Osteoblast (primary cell): ENCODE data around the gene XDH. TPM values are rescaled to one million over a fixed set of nuclear protein-coding genes. Genes with fewer than 3 reads are reported as not detected.
A peak's percentile ranks its signal among the peaks of the same experiment; 100 is the strongest.

Source experiments
- DNase-seq: peaks from one replicate; pipeline ENCODE4 v3.0.0; 2011; ENCODE audit warnings: low spot score, mixed read lengths; ENCODE audit not compliant: insufficient read length; ENCODE audit errors: missing footprints
- H2AFZ ChIP-seq: 2 replicates; pipeline ENCODE4 v1.6.0; 2011; ENCODE audit warnings: mild to moderate bottlenecking, low read length
- H3K27ac ChIP-seq: 2 replicates; pipeline ENCODE4 v1.5.1; 2011; ENCODE audit warnings: mild to moderate bottlenecking, low read depth, low read length, moderate library complexity
- H3K27me3 ChIP-seq: 2 replicates; pipeline ENCODE4 v1.6.0; 2012; ENCODE audit warnings: mild to moderate bottlenecking, control low read depth, inconsistent platforms, low read length, moderate library complexity; ENCODE audit not compliant: insufficient read depth
- H3K36me3 ChIP-seq: 2 replicates; pipeline ENCODE4 v1.5.1; 2011; ENCODE audit warnings: mild to moderate bottlenecking, low read length, control low read depth, moderate library complexity; ENCODE audit not compliant: insufficient read depth
- H3K4me1 ChIP-seq: 2 replicates; pipeline ENCODE4 v1.5.1; 2011; ENCODE audit warnings: mild to moderate bottlenecking, low read length, control low read depth, moderate library complexity; ENCODE audit not compliant: insufficient read depth
- H3K4me2 ChIP-seq: 2 replicates; pipeline ENCODE4 v1.6.0; 2011; ENCODE audit warnings: mild to moderate bottlenecking, low read length; ENCODE audit not compliant: insufficient read depth
- H3K4me3 ChIP-seq: fragments of 200-600 bp; sonication (generic); 3 replicates; pipeline ENCODE4 v1.5.1; 2012; ENCODE audit warnings: mild to moderate bottlenecking, low read length, inconsistent platforms; ENCODE audit not compliant: insufficient read depth
- H3K79me2 ChIP-seq: 2 replicates; pipeline ENCODE4 v1.6.0; 2012; ENCODE audit warnings: mild to moderate bottlenecking, low read length, control low read depth, inconsistent platforms; ENCODE audit not compliant: insufficient read depth
- H3K9me3 ChIP-seq: 2 replicates; pipeline ENCODE4 v1.5.1; 2011; ENCODE audit warnings: low read depth, low read length, control low read depth
- H4K20me1 ChIP-seq: 2 replicates; pipeline ENCODE4 v1.6.0; 2012; ENCODE audit warnings: mild to moderate bottlenecking, low read length, control low read depth; ENCODE audit not compliant: insufficient read depth
- total RNA-seq: library from RNA; depleted of rRNA; stranded (reverse); fragments of >200 nt; gene quantifications from 2 replicates; pipeline ENCODE4 v1.2.3, GENCODE V29; 2012
- TF ChIP-seq, protein P1 (sequence below): IDR thresholded peaks from 2 replicates; pipeline ENCODE4 v1.5.1; 2011; ENCODE audit warnings: mild to moderate bottlenecking, low read depth, low read length, moderate library complexity; ENCODE audit errors: extremely low read depth

XDH gene
- total RNA-seq, 1 donor = under 0.01 TPM

DNA sequence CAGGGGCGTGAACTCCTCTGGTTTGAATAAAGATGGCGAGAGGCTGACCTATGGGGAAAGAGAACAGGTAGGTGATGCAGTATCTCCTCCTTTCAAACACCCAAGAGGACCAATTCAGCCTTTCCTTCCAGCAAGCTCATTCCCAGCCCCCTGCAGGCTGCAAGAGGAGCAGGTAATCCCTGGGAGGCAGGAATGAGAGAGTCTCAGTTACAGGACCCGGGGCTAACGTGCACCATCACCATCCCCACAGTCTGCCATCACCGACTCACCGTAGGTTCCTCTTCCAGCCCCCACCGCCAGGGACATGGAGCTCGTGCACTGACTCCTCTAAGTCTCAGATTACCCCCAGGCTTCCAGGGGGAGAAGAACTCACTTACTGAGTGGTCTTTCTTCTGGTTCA lies 26.7 kb downstream of the XDH start:
- Histone ChIP-seq H3K36me3 (no peaks in the 10 kb centered on the region), H2AFZ (no peak overlapping the region), H3K4me2 (no peak overlapping the region), H3K27ac (no peak overlapping the region), H4K20me1 (no peaks in the 10 kb centered on the region), H3K27me3 (no peaks in the 10 kb centered on the region), H3K9me3 (no peaks in the 10 kb centered on the region), H3K4me1 (peaks cover 26% of the 10 kb centered on the region), H3K4me3 (no peak overlapping the region), H3K79me2 (no peaks in the 10 kb centered on the region)
- DNase-seq = no peak
- TF ChIP-seq, protein P1, sequence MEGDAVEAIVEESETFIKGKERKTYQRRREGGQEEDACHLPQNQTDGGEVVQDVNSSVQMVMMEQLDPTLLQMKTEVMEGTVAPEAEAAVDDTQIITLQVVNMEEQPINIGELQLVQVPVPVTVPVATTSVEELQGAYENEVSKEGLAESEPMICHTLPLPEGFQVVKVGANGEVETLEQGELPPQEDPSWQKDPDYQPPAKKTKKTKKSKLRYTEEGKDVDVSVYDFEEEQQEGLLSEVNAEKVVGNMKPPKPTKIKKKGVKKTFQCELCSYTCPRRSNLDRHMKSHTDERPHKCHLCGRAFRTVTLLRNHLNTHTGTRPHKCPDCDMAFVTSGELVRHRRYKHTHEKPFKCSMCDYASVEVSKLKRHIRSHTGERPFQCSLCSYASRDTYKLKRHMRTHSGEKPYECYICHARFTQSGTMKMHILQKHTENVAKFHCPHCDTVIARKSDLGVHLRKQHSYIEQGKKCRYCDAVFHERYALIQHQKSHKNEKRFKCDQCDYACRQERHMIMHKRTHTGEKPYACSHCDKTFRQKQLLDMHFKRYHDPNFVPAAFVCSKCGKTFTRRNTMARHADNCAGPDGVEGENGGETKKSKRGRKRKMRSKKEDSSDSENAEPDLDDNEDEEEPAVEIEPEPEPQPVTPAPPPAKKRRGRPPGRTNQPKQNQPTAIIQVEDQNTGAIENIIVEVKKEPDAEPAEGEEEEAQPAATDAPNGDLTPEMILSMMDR = no peak

DNA sequence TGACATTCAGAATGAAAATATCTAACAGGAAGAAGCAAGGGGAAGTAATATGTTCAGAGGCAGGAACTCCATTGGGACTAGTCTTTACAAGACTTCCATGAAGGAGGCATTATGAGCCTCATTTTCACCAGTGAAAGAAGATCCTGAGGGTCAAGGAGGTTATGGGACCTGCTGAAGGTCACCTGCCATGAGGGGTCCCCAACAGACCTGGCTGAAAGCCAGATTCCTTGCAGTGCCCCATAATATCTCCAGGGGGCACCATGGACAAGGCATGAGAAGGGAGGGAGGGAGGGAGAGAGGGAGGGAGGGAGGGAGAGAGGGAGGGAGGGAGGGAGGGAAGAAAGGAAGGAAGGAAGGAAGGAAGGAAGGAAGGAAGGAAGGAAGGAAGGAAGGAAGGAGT lies 27.9 kb downstream of the XDH start:
- H4K20me1 ChIP-seq = no peaks in the 10 kb centered on the region
- TF ChIP-seq, protein P1 = no peak
- no peak overlapping the region for H2AFZ ChIP-seq
- H3K79me2 ChIP-seq = no peaks in the 10 kb centered on the region
- H3K27me3 ChIP-seq = no peaks in the 10 kb centered on the region
- H3K4me3 ChIP-seq = no peak overlapping the region
- peaks cover 32% of the 10 kb centered on the region for H3K4me1 ChIP-seq
- DNase-seq = no peak
- H3K36me3 ChIP-seq = no peaks in the 10 kb centered on the region
- H3K9me3 ChIP-seq = no peaks in the 10 kb centered on the region
- no peak overlapping the region for H3K27ac ChIP-seq
- H3K4me2 ChIP-seq = no peak overlapping the region

DNA sequence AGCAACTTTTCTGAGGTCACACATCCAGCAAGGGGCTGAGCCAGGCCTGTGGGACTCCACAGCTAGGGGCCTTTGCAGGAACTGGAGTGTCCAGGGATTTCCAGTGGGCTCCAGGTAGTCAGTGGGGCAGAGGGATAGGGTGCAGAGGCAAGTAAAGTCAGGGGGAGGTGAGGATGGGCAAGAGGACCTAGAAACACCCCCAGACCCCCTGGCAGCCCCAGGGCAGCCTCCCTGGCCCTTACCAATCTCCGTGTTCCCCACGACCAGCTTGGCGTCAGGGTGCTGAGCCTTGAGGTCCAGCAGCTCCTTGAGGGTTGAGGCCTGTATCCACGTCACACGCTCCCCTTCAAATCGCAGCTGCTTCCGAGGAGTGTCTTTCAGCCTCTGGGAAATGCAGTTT lies 28.4 kb downstream of the XDH start:
- no peaks in the 10 kb centered on the region for H3K27me3 ChIP-seq

DNA sequence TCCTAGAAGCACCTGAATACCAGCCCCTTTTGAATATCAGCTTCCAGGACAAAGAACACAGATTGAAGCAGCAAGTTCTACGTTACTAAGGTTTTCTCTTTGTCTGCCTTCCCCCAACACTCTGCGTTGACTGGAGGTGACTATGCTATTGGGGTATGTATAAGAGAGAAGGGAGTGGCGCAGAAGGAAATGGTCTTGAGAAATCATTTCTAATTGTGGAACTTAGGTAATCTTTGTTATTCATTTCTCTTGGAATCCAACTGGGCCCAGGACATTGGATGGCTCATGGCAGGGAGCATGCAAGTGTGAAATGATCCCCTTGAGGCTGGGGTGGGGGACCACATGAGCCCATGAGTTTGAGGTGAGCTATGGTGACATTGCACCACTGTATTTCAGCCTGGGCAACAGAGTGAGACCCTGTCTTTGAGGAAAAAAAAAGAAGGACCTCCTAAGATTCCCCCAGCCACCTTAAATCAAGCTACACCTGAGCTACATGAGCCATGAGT lies 29.7 kb downstream of the XDH start:
- Histone ChIP-seq H3K27ac (peak overlapping the region; percentile 97), H3K4me1 (peaks cover 32% of the 10 kb centered on the region), H3K4me2 (peak overlapping the region; percentile 73), H3K9me3 (no peaks in the 10 kb centered on the region), H3K79me2 (no peaks in the 10 kb centered on the region), H3K36me3 (no peaks in the 10 kb centered on the region), H3K4me3 (peak overlapping the region; percentile 24), H4K20me1 (no peaks in the 10 kb centered on the region), H2AFZ (no peak overlapping the region), H3K27me3 (no peaks in the 10 kb centered on the region)
- DNase-seq = peak; percentile 90
- TF ChIP-seq, protein P1 = no peak

More for the DNA sequence above, 28.4 kb downstream of the XDH start:
- no peak overlapping the region for H3K4me2 ChIP-seq
- no peaks in the 10 kb centered on the region for H3K79me2 ChIP-seq
- H3K27ac ChIP-seq = no peak overlapping the region
- H3K9me3 ChIP-seq = no peaks in the 10 kb centered on the region
- H2AFZ ChIP-seq = no peak overlapping the region
- DNase-seq = no peak
- H3K4me1 ChIP-seq = peaks cover 32% of the 10 kb centered on the region
- no peak overlapping the region for H3K4me3 ChIP-seq
- H4K20me1 ChIP-seq = no peaks in the 10 kb centered on the region
- no peaks in the 10 kb centered on the region for H3K36me3 ChIP-seq
- TF ChIP-seq, protein P1 = no peak
